PC-9 (cell line): ENCODE data around the gene ASB6. TPM values are rescaled to one million over a fixed set of nuclear protein-coding genes. Genes with fewer than 3 reads are reported as not detected.

Experiments used
- BruUV-seq: library from RNA; stranded (reverse); fragments of 400-500 nt; replicated peaks from 2 replicates; lab custom pipeline; 2021; lab: Mats Ljungman, UMichigan
- CTCF ChIA-PET: fragments of 300-600 bp; sonication (Branson Sonifier 250); formaldehyde crosslinking; loops from one replicate; lab custom pipeline; 2022; ENCODE audit warnings: antibody characterized with exemption; lab: Charles Lee
- POLR2A ChIA-PET: fragments of 300-600 bp; sonication (Branson Sonifier 250); formaldehyde crosslinking; loops from one replicate; lab custom pipeline; 2022; ENCODE audit warnings: antibody characterized with exemption; ENCODE audit not compliant: unreplicated experiment; lab: Charles Lee
- DNase-seq, 2 experiments: peaks; one replicate each; pipeline versions ENCODE4 v3.0.0 to v3.0.0-alpha.2; 2015 to 2022; ENCODE audit warnings: mixed read lengths in 1 of 2
- H2AFZ ChIP-seq: fragments of 200-600 bp; sonication (generic); 2 replicates; pipeline ENCODE4 v1.8.1; 2017; ENCODE audit warnings: antibody characterized with exemption
- H3F3A ChIP-seq: fragments of 200-600 bp; sonication (generic); 2 replicates; pipeline ENCODE4 v1.8.1; 2017; ENCODE audit warnings: antibody characterized with exemption, mild to moderate bottlenecking, low read depth; ENCODE audit not compliant: insufficient read depth
- H3K27ac ChIP-seq: fragments of 200-600 bp; sonication (generic); 2 replicates; pipeline ENCODE4 v1.6.1; 2016; ENCODE audit warnings: mixed run types
- H3K27me3 ChIP-seq: fragments of 200-600 bp; sonication (generic); 2 replicates; pipeline ENCODE4 v1.6.1; 2016; ENCODE audit warnings: low read depth, mixed run types; ENCODE audit not compliant: insufficient read depth
- H3K36me3 ChIP-seq: fragments of 200-600 bp; sonication (generic); 2 replicates; pipeline ENCODE4 v1.6.1; 2016; ENCODE audit warnings: low read depth, mixed run types
- H3K4me1 ChIP-seq: fragments of 200-600 bp; sonication (generic); replicated peaks from 2 replicates; pipeline ENCODE4 v1.6.1; 2016; ENCODE audit warnings: mixed run types; ENCODE audit not compliant: insufficient read depth
- H3K4me2 ChIP-seq: fragments of 200-600 bp; sonication (generic); 2 replicates; pipeline ENCODE4 v1.6.1; 2017; ENCODE audit warnings: mixed run types
- H3K4me3 ChIP-seq: fragments of 200-600 bp; sonication (generic); 2 replicates; pipeline ENCODE4 v1.6.1; 2016; ENCODE audit warnings: mixed run types
- H3K79me2 ChIP-seq: fragments of 200-600 bp; sonication (generic); 2 replicates; pipeline ENCODE4 v1.6.1; 2017; ENCODE audit warnings: low read depth, mixed run types
- H3K9me2 ChIP-seq: fragments of 200-600 bp; sonication (generic); 2 replicates; pipeline ENCODE4 v1.8.1; 2017; ENCODE audit warnings: mild to moderate bottlenecking; ENCODE audit not compliant: insufficient read depth
- H3K9me3 ChIP-seq: fragments of 200-600 bp; sonication (generic); 2 replicates; pipeline ENCODE4 v1.8.1; 2016; ENCODE audit warnings: low read depth; ENCODE audit not compliant: insufficient read depth
- H4K20me1 ChIP-seq: fragments of 200-600 bp; sonication (generic); 2 replicates; pipeline ENCODE4 v1.8.1; 2017; ENCODE audit not compliant: insufficient read depth
- EZH2 ChIP-seq: fragments of 200-600 bp; sonication (generic); IDR thresholded peaks from 2 replicates; pipeline ENCODE4 v1.8.0; 2017; ENCODE audit warnings: antibody characterized with exemption, low read depth
- intact Hi-C: fragments of 100-400 bp; cut with micrococcal nuclease; formaldehyde crosslinking; loops from one replicate; pipeline ENCODE4 v1.10.0; 2022; ENCODE audit not compliant: unreplicated experiment
- total RNA-seq: library from RNA; stranded (reverse); gene quantifications from 2 replicates; pipeline ENCODE4 v1.2.3, GENCODE V29; 2021
- TF ChIP-seq, protein P1 (sequence below): fragments of 200-600 bp; sonication (generic); conservative IDR thresholded peaks from 2 replicates; pipeline ENCODE4 v1.6.1; 2017; ENCODE audit warnings: mixed run types, antibody characterized with exemption, mild to moderate bottlenecking, moderate library complexity

The ASB6 gene
- total RNA-seq, 1 experiment from 2014 or later: 20.2 TPM

GRCh38 chr9:129685220-129685932 is 43.4 kb upstream of the ASB6 start:
- Histone ChIP-seq H3K27ac (no peak overlapping the region), H3K79me2 (no peaks in the 10 kb centered on the region), H2AFZ (no peak overlapping the region), H3K4me1 (peaks cover 16% of the 10 kb centered on the region), H4K20me1 (no peaks in the 10 kb centered on the region), H3K9me3 (no peaks in the 10 kb centered on the region), H3K4me3 (no peak overlapping the region), H3K9me2 (no peaks in the 10 kb centered on the region), H3F3A (peaks cover 13% of the 10 kb centered on the region; the same call in 1 of the 2 replicates), H3K27me3 (no peaks in the 10 kb centered on the region), H3K4me2 (peak overlapping the region; percentile 50), H3K36me3 (no peaks in the 10 kb centered on the region)
- ChIA-PET CTCF (interaction anchor here (0.6 kb wide), 1 partner anchor 102 kb away, joined by 5 read pairs; no protein-coding TSS in a partner anchor), POLR2A (interaction anchor here (0.6 kb wide), 1 partner anchor 575 kb away, joined by 13 read pairs; no protein-coding TSS in a partner anchor)
- no TSS peak for BruUV-seq
- intact Hi-C loops: no loop called here
- peak; percentile 77 to 87 for DNase-seq
- TF ChIP-seq EZH2: no peak
- TF ChIP-seq, protein P1, sequence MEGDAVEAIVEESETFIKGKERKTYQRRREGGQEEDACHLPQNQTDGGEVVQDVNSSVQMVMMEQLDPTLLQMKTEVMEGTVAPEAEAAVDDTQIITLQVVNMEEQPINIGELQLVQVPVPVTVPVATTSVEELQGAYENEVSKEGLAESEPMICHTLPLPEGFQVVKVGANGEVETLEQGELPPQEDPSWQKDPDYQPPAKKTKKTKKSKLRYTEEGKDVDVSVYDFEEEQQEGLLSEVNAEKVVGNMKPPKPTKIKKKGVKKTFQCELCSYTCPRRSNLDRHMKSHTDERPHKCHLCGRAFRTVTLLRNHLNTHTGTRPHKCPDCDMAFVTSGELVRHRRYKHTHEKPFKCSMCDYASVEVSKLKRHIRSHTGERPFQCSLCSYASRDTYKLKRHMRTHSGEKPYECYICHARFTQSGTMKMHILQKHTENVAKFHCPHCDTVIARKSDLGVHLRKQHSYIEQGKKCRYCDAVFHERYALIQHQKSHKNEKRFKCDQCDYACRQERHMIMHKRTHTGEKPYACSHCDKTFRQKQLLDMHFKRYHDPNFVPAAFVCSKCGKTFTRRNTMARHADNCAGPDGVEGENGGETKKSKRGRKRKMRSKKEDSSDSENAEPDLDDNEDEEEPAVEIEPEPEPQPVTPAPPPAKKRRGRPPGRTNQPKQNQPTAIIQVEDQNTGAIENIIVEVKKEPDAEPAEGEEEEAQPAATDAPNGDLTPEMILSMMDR: no peak

DNA sequence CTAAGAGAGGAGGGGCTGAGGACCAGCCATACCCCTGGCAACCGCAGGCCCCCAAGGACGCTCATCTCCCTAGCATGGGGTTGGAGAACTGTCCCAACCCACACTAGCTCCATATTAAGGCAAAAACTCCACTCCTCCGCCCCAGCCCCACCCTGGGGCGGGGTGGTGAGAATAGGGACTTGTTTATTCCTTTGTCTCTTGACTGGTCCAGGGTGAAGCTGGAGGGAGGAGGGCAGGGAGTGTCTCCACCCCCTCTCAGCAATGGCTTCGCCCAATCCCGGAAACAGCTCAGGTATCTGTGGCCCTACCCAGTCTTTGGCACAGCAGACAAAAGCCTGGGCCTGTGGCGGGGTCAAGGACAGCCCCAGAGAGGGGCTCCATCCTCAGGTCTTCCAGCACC is 40.4 kb upstream of the ASB6 start:
- Histone ChIP-seq H3K4me2 (no peak overlapping the region), H3K36me3 (no peaks in the 10 kb centered on the region), H3K9me2 (no peaks in the 10 kb centered on the region), H2AFZ (no peak overlapping the region), H3K27me3 (peaks cover 9% of the 10 kb centered on the region; the same call in 1 of the 2 replicates), H3K79me2 (no peaks in the 10 kb centered on the region), H3K4me3 (no peak overlapping the region), H3K9me3 (no peaks in the 10 kb centered on the region), H3K27ac (no peak overlapping the region), H3F3A (peaks cover 13% of the 10 kb centered on the region; the same call in 1 of the 2 replicates), H4K20me1 (no peaks in the 10 kb centered on the region), H3K4me1 (peaks cover 16% of the 10 kb centered on the region)
- intact Hi-C loops: no loop called here
- no peak for DNase-seq
- CTCF ChIA-PET: no interaction called here
- POLR2A ChIA-PET: no interaction called here
- no peak for TF ChIP-seq EZH2
- TF ChIP-seq, protein P1: no peak
- no TSS peak for BruUV-seq

DNA sequence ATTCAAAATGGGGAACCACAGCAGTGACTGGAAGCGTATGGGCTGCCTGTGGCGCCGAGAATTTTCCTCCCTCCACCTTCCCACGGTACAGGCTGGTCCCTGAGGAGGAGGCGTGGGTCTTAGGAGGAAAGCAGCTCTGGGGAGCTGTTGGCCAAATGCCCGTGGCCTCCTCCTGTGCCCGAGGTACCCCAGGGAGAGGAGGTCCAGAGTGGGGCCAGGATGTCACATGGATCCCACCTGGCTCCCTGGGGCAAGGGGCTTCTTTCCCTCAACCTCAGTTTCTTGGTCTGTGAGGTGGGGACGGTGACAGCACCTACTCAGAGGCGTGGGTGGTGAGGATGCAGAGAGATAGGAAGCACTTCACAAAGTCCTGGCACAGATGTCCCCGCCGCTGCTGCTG is 40.0 kb upstream of the ASB6 start:
- Histone ChIP-seq H3K9me3 (no peaks in the 10 kb centered on the region), H2AFZ (no peak overlapping the region), H3K4me1 (peaks cover 16% of the 10 kb centered on the region), H3F3A (peaks cover 13% of the 10 kb centered on the region; the same call in 1 of the 2 replicates), H3K27ac (no peak overlapping the region), H3K79me2 (no peaks in the 10 kb centered on the region), H3K4me3 (no peak overlapping the region), H3K27me3 (peaks cover 11% of the 10 kb centered on the region; the same call in 1 of the 2 replicates), H3K9me2 (no peaks in the 10 kb centered on the region), H3K36me3 (no peaks in the 10 kb centered on the region), H3K4me2 (no peak overlapping the region), H4K20me1 (no peaks in the 10 kb centered on the region)
- intact Hi-C loops: no loop called here
- ChIA-PET CTCF (no interaction called here), POLR2A (no interaction called here)
- TF ChIP-seq, protein P1: no peak
- TF ChIP-seq EZH2: no peak
- DNase-seq: no peak
- no TSS peak for BruUV-seq
